Activated CD4-positive, CD25-positive, alpha-beta regulatory T cell (primary cell): ENCODE data around the gene SLC7A11.
"Not testable (repeated sequence)": the region's sequence is repeated elsewhere in the genome, so short reads cannot be mapped to it uniquely, and the experiment has no call there.

Experiments used
- DNase-seq, 4 experiments: peaks; one replicate each; lab custom pipeline; 2025; lab: John Stamatoyannopoulos, UW

The SLC7A11 gene

DNA sequence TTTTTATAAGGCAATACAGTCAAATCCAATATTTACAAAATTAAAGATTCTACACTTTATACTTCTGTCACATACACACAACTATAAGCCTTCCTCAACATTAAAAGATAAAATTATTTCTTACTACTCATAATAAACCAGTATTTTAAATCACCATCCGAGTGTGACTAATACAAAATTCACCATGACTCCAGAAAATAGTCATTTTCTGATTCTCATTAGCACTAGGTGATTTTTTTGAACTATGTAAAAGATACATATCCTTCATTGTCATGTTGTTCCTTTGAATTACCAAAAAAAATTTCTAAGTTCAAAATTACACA is 646 bp upstream of the SLC7A11 start:
- DNase-seq: no peak

GRCh38 chr4:138241281-138242075 is 671 bp downstream of the SLC7A11 start:
- no peak for DNase-seq

DNA sequence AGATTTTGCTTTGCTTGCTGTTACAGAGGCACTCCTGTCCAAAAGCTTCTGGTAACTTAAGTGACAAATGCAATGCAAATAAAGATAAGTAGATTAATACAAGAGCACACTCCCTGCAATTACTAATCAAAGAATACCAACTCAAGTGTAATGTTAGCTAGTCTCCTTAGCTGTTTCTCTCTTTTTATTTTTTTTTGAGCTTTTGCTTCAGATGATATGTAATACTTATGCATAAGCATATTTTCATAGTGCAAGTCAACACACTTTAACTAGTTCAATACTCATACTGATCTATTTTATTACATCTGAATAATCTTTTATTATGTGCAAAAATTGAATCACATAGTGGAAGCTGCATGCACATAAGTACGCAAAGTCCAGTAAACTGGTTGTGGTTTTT is 2.7 kb downstream of the SLC7A11 start:
- no peak for DNase-seq

DNA sequence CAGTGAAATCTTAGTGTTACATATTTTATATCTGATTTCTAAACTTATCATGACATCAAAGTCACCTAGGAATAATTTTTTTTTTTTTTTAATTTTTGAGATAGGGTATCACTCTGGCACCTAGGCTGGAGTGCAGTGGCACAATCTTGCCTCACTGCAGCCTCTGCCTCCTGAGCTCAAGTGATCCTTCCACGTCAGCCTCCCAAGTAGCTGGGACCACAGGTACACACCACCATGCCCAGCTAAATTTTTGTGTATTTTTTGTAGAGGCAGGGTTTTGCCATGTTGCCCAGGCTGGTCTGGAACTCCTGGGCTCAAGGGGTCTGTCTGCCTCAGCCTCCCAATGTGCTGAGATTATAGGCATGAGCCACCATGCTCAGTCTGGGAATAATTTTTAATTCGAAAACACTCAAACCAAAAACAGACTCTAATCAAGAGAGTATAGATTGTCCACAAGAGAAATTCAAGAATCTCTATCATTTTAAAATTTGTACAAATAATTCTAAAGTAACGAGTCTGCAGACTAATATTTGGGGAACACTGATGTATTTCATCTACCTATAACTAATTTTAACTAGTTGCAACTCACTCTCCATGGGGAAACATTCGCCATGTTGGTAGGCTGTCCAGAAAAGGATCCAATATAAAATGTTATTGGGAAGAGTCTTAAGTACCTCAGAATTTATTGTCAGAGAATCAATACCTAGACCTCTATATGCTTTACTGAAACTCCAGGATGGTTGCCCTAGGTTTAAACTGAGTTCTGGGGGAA is 3.4 kb downstream of the SLC7A11 start:
- no peak for DNase-seq

DNA sequence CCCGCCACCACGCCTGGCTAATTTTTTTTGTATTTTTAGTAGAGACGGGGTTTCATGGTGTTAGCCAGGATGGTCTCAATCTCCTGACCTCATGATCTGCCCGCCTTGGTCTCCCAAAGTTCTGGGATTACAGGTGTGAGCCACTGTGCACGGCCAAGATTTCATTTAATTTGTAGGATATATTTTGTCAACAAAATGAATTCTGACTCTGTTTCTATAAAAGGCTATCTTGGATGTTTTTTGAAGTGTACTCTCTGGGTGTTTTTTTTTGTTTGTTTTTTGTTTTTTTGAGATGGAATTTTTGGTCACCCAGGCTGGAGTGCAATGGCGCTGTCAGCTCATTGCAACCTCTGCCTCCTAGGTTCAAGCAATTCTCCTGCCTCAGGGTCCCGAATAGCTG is 5.0 kb downstream of the SLC7A11 start:
- not testable (repeated sequence) for DNase-seq

- DNase-seq: no peak
Measured at GRCh38 chr4:138236037-138236436, 6.1 kb downstream of the SLC7A11 start.

GRCh38 chr4:138235419-138235952 is 6.7 kb downstream of the SLC7A11 start:
- DNase-seq: no peak

DNA sequence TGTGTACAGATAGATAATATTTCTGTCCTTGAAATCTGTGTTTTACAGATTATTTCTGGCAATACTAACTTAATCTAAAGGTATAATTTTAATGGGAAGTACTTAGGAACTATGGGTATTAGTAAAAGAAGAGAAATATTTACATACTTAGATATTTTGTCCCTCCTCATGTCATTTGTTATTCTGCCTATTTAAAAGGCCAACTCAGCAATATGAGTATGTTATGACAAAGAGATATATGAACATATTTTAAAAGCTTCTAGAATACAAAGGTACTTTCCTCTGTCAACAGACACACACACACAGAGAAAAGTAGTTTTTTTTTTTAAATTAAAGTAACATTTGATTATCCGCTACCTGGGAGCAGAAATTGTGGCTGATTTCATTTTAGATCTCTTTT is 7.9 kb downstream of the SLC7A11 start:
- no peak for DNase-seq

DNA sequence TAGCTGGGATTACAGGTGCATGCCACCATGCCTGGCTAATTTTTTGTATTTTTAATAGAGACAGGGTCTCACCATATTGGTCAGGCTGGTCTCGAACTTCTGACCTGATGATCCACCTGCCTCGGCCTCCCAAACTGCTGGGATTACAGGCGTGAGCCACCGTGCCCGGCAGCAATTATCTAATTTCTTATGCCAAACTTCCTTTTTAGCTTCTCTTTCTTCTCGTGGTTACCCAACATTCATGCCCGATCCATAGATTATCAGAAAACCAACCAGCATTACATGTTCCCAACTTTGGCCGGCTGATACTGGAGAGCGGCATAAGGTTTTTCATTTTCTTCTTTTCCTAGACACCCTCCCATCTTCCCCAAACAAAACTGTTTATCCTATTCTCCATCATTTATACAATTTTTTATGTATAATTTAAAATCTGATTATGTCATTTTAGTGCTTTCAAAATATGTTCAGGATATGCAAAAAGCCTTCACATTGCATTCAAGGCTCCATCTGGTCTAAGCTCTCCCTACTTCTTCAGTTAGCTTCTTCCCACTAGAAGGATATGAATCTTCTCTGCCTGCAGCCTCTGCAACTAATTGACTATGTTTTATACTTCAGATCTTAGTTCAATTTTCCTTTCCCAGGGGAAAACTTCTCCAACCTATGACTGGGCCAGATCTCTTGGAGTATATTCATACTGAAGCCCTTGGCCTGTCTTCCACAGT is 8.7 kb downstream of the SLC7A11 start:
- DNase-seq: no peak

- no peak for DNase-seq
Measured at GRCh38 chr4:138232364-138232763, 9.8 kb downstream of the SLC7A11 start.

- no peak for DNase-seq
Measured at GRCh38 chr4:138230048-138230447, 12.1 kb downstream of the SLC7A11 start.

DNA sequence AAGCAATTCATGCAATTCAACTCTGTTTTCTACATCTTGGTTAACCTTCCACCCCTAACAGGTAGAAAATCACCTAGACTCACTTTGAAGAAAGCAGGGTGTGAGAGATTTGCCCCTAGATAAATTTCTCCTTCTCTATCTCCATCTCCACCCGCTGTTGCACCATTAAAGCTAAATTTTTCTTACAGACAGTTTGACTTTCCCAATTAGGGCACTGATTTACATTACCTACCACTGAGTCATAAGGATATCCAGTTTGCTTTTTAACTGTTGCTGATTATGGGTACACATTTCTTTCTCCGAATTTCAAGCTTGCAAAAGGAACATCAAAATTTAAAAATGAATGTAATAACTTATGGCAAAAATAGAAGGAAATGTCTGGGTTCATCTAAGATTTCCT is 13.0 kb downstream of the SLC7A11 start:
- no peak for DNase-seq

- DNase-seq: no peak
Measured at GRCh38 chr4:138226351-138226750, 15.8 kb downstream of the SLC7A11 start.

DNA sequence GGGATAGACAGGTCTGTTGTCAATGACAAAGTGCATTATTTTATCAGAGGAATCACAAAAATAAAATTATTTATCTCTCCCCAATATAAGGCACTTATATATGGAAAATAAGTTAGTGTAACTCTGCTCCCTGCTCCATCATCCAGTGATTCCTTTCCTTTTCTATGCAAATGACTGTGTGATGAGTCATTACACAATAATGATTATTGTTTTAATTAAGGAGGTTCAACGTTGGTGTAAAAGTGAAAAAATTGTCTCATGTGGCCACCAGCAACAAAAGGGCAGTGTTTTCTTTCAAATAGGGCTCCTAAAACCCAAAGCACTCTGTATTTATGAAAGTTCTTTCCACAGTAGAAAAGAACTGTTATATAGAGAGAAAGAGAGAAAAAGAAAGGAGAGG is 16.7 kb downstream of the SLC7A11 start:
- DNase-seq: no peak

DNA sequence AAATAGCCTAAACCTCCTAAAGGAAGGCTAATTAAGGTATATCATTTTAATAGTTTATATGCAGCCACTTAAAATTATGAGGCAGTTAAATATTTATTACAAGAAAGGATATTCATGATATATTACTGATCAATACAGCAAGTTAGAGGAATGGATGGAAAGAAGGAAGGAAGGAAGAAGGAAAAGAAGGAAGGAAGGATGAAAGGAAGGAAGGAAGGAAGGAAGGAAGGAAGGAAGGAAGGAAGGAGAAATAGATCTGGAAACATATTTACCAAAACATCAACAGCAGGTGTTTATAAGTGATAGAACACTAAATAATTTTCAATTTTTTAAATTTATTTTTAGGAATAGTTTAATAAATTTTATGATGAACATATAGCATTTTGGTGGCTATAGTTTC is 17.5 kb downstream of the SLC7A11 start:
- no peak for DNase-seq

GRCh38 chr4:138223231-138223910 is 18.8 kb downstream of the SLC7A11 start:
- no peak for DNase-seq

- no peak for DNase-seq
Measured at GRCh38 chr4:138222046-138222445, 20.1 kb downstream of the SLC7A11 start.

DNA sequence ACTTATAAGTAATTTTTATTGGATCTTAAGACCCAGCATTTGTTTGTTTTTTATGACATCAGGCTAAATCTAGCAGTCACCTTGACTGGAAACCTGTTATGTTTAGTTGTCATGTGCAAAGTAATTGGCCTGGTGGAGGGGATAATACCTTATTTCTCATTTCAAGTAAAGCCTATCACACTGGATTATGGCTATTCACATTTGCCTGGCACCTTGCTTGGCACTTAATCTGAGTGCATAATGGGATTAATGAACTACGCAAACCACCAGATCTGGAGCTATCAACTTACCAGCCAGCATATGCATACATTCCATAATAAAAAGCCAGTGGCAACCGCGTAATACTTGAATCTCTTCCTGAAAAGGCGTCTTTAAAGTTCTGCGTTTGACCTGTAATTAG is 23.2 kb downstream of the SLC7A11 start:
- DNase-seq: no peak

DNA sequence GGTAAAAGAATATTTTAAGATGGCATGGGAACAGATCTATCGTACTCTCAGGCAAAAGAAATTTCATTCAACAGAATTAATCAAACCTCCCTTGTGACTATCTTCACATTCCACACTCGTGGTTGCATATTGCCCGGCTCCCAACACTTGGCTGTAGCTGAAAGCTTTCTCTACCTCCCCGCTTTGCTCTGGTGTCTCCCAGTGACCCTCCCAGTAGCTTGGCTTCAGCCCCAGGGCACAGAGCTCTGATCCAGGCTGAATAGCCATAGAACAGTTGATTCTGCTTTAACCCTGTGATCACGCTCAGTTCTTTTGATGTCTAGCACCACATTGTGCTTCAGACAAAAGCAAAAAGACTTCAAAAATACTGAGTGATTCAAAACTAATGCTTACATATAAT is 24.6 kb downstream of the SLC7A11 start:
- no peak for DNase-seq

DNA sequence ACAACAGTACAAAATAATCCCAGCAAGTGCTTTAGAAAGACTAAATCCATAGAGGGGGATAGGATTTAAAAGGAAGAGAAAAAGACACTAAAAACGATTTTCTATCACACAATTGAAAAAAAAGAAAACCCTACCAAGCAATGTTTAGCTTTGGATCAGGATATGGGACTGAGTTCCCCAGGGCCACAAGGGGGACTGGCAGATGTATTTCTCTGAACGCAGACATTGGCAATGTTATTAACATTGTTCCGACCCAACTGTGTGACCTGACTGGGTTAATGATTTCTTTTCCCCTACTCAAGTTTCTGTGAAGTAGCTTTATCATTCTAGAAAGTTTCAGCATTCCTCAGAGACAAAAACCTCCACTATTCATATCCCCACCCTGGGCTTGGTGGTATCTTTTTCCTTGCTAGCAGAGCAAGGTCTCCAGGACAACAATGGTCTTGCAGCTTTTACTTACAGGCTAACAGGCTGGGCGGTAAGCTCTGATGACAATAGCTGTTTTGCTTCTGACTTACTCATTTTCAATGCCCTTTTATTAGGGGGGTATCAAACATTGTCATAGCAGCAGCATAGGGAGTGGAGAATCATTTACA is 25.8 kb downstream of the SLC7A11 start:
- no peak for DNase-seq

DNA sequence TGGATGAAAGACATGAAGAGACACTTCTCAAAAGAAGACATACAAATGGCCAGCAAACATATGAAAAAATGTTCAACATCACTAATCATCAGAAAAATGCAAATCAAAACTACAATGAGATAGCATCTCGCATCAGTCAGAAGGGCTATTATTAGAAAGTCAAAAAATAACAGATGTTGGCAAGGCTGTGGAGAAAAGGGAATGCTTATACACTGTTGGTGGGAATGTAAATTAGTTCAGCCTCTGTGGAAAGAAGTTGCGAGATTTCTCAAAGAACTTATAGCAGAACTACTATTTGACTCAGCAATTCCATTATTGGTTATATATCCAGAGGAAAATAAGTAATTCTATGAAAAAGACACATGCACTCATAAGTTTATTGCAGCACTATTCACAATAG is 31.6 kb downstream of the SLC7A11 start:
- not testable (repeated sequence) for DNase-seq

- DNase-seq: no peak
Measured at GRCh38 chr4:138209094-138209493, 33.1 kb downstream of the SLC7A11 start.
